Heart left ventricle (tissue), 13 donors: ENCODE measurements around the gene EPHB1.

ENCODE experiments used
- CTCF ChIP-seq, 12 donors: fragments of 200-600 bp; sonication (generic) in 4 of 12; IDR thresholded peaks; one replicate each; pipeline versions ENCODE4 v1.5.0 to v1.8.0; 2018 to 2022; ENCODE audit warnings: antibody characterized with exemption in 12 of 12, mild to moderate bottlenecking in 5 of 12
- POLR2A ChIP-seq, 2 donors: fragments of 450-650 bp; IDR thresholded peaks; one replicate each; pipeline ENCODE4 v1.6.1; 2017; ENCODE audit warnings: antibody characterized with exemption in 2 of 2, mild to moderate bottlenecking in 2 of 2, moderate library complexity in 2 of 2
- donor health status: ischemic (EF 13 %, LVEDD 7.1; RV severe dilation, severe dysfunction).
- donor health status: DM: no; HTN: yes; CAD: no.
- donor health status: DM: no; HTN: no; CAD: no.
- donor health status: ischemic (EF 25% LVEDD 6.9; RV normal size, moderate dysfunction).
- donor health status: ischemic (EF 25% LVEDD 5.7; RV mildly dilated, moderate dysfunction).
- donor health status: ischemic (EF 35%, LVEDD 5.7; RV mildly dilated, moderate dysfunction).
- donor health status: nonischemic (EF 11% LVEDD 7.7; RV severe dilation, severe dysfunction).
- donor health status: DM: yes; HTN: yes; CAD: no.
- donor health status: PGD.
- donor health status: ischemic (EF 29% LVEDD 5.4; RV normal size, mild dysfunction).
- donor health status: nonischemic (EF 23%, LVEDD 6.1; RV moderate dilation, normal function).

GRCh38 chr3:134879990-134880389 lies 84.9 kb downstream of the EPHB1 start:
- TF ChIP-seq CTCF (IDR thresholded peaks at IDR 0.05): no peak
- TF ChIP-seq POLR2A (IDR thresholded peaks at IDR 0.05): no peak
